ENCODE measurements around the gene RTL10.

DNA sequence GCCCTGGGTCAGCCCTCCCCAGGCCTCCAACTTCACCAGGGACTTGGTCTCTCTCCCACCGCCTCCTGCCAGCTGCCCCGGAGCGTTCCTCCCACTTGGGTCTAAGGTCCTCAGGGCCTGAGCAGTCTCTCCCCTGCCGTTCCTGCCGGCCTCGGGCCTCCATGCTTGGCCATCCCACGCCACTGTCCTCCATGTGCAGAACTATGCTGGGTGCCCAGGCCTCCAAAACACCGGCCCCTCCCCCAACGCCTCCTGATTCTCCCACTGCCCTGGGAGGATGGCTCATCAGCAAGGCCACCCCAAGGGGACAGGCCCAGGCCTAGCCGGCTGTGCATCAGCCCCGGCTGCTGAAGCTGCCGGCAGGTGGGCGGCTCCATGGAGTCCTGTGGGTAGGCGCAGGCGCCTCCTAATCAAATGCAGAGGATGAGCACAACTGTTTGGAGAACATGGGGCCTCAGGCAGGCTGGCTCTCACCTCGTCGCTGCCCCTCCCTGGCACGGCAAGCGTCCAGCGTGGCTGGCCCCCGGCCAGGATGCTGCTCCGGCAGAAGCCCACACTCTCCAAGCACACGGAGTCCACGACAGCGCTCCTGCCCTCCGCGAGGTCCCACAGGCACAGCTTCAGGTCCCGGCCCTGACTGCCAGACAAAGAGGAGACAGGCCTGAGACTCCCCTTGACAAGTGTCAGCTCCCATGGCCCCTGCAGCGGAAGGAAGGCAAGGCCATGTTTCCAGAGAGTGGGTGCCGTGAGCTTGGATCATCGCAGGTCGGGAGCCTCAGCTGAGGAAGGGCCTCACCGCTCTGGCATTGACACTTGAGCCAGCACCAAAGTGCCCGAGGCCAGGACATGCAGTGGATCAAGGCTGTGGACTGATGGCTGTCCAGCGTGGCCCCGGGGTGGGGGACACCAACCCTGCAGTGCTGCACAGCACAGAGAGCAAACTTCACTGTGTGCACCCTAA lies 42.6 kb downstream of the RTL10 start:
- TF ChIP-seq CREB1 (IDR thresholded peaks at IDR 0.05; ENCODE audit: low read depth) (no peak), EP300 (IDR thresholded peaks at IDR 0.05; ENCODE audit: borderline replicate concordance) (no peak), REST (IDR thresholded peaks at IDR 0.05; ENCODE audit: low read depth) (no peak)

Data from Ishikawa (cell line).